GM23338 (cell line): ENCODE results near the gene NQO2.

Source experiments
- CREB1 ChIP-seq: fragments of 250-450 bp; sonication (Bioruptor Pico); IDR thresholded peaks from 2 replicates; pipeline ENCODE4 v1.5.0; 2020; ENCODE audit warnings: low read depth, mild to moderate bottlenecking, moderate library complexity
- EZH2 ChIP-seq: fragments of 200-600 bp; sonication (generic); IDR thresholded peaks from one replicate; pipeline ENCODE4 v1.8.0; 2017; ENCODE audit warnings: antibody characterized with exemption, mild to moderate bottlenecking, low read depth; ENCODE audit not compliant: unreplicated experiment
- EZH2phosphoT487 ChIP-seq: fragments of 200-600 bp; sonication (generic); IDR thresholded peaks from one replicate; pipeline ENCODE4 v1.8.1; 2018; ENCODE audit warnings: antibody characterized with exemption; ENCODE audit not compliant: unreplicated experiment
- JUNB ChIP-seq: IDR thresholded peaks from one replicate; pipeline ENCODE4 v1.6.1; 2016; ENCODE audit warnings: antibody characterized with exemption; ENCODE audit not compliant: unreplicated experiment
- POLR2AphosphoS5 ChIP-seq: IDR thresholded peaks from 2 replicates; pipeline ENCODE4 v1.6.1; 2016; ENCODE audit warnings: antibody characterized with exemption, low read depth
- STAT1 ChIP-seq: IDR thresholded peaks from one replicate; pipeline ENCODE4 v1.6.1; 2016; ENCODE audit warnings: antibody characterized with exemption; ENCODE audit not compliant: unreplicated experiment
- ZNF114 ChIP-seq: fragments of 250-450 bp; sonication (Bioruptor Pico); IDR thresholded peaks from 2 replicates; pipeline ENCODE4 v1.5.0; 2020; ENCODE audit warnings: mild to moderate bottlenecking, moderate library complexity
- ZNF331 ChIP-seq: fragments of 250-450 bp; sonication (Bioruptor Pico); IDR thresholded peaks from 2 replicates; pipeline ENCODE4 v1.5.0; 2020; ENCODE audit warnings: low read depth, mild to moderate bottlenecking, moderate library complexity
- TF ChIP-seq, protein P1 (sequence below): IDR thresholded peaks from one replicate; pipeline ENCODE4 v1.6.1; 2018; ENCODE audit warnings: antibody characterized with exemption; ENCODE audit not compliant: unreplicated experiment
- TF ChIP-seq, protein P2 (sequence below), 2 experiments: fragments of 200-600 bp in 1 of 2; sonication (generic) in 1 of 2; conservative IDR thresholded peaks; 2 replicates each; pipeline versions ENCODE4 v1.5.1 to v1.6.1; 2016 to 2017; ENCODE audit warnings: antibody characterized with exemption in 2 of 2, low read depth in 2 of 2, mild to moderate bottlenecking in 2 of 2, moderate library complexity in 1 of 2
- TF ChIP-seq, protein P3 (sequence below): IDR thresholded peaks from 2 replicates; pipeline ENCODE4 v1.6.1; 2016; ENCODE audit warnings: antibody characterized with exemption

DNA sequence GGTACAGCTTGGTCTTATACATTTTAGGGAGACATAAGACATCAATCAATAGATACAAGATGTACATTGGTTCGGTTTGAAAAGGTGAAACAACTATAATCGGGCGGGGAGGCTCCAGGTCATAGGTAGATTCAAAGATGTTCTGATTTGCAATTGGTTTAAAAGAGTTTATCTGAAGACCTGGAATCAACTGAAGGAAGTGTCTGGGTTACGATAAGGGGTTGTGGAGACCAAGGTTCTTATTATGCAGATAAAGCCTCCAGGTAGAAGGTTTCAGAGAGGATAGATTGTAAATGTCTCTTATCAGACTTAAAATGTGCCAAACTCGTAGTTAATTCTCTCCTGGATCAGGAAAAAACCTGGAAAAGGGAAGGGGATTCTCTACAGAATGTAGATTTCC, 22.4 kb upstream of the NQO2 start:
- TF ChIP-seq, protein P1, sequence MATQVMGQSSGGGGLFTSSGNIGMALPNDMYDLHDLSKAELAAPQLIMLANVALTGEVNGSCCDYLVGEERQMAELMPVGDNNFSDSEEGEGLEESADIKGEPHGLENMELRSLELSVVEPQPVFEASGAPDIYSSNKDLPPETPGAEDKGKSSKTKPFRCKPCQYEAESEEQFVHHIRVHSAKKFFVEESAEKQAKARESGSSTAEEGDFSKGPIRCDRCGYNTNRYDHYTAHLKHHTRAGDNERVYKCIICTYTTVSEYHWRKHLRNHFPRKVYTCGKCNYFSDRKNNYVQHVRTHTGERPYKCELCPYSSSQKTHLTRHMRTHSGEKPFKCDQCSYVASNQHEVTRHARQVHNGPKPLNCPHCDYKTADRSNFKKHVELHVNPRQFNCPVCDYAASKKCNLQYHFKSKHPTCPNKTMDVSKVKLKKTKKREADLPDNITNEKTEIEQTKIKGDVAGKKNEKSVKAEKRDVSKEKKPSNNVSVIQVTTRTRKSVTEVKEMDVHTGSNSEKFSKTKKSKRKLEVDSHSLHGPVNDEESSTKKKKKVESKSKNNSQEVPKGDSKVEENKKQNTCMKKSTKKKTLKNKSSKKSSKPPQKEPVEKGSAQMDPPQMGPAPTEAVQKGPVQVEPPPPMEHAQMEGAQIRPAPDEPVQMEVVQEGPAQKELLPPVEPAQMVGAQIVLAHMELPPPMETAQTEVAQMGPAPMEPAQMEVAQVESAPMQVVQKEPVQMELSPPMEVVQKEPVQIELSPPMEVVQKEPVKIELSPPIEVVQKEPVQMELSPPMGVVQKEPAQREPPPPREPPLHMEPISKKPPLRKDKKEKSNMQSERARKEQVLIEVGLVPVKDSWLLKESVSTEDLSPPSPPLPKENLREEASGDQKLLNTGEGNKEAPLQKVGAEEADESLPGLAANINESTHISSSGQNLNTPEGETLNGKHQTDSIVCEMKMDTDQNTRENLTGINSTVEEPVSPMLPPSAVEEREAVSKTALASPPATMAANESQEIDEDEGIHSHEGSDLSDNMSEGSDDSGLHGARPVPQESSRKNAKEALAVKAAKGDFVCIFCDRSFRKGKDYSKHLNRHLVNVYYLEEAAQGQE: no peak
- TF ChIP-seq CREB1 (CRISPR knock-in tag) (no peak), EZH2phosphoT487 (no peak), JUNB (no peak), POLR2AphosphoS5 (no peak), EZH2 (no peak), ZNF114 (CRISPR knock-in tag) (no peak), STAT1 (no peak), ZNF331 (CRISPR knock-in tag) (no peak)
- TF ChIP-seq, protein P2, sequence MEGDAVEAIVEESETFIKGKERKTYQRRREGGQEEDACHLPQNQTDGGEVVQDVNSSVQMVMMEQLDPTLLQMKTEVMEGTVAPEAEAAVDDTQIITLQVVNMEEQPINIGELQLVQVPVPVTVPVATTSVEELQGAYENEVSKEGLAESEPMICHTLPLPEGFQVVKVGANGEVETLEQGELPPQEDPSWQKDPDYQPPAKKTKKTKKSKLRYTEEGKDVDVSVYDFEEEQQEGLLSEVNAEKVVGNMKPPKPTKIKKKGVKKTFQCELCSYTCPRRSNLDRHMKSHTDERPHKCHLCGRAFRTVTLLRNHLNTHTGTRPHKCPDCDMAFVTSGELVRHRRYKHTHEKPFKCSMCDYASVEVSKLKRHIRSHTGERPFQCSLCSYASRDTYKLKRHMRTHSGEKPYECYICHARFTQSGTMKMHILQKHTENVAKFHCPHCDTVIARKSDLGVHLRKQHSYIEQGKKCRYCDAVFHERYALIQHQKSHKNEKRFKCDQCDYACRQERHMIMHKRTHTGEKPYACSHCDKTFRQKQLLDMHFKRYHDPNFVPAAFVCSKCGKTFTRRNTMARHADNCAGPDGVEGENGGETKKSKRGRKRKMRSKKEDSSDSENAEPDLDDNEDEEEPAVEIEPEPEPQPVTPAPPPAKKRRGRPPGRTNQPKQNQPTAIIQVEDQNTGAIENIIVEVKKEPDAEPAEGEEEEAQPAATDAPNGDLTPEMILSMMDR (conservative IDR thresholded peaks at IDR 0.05; ENCODE audit: low read depth in 2 of 2): no peak
- TF ChIP-seq, protein P3, sequence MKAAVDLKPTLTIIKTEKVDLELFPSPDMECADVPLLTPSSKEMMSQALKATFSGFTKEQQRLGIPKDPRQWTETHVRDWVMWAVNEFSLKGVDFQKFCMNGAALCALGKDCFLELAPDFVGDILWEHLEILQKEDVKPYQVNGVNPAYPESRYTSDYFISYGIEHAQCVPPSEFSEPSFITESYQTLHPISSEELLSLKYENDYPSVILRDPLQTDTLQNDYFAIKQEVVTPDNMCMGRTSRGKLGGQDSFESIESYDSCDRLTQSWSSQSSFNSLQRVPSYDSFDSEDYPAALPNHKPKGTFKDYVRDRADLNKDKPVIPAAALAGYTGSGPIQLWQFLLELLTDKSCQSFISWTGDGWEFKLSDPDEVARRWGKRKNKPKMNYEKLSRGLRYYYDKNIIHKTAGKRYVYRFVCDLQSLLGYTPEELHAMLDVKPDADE: no peak
